PC-3 (cell line): ENCODE measurements around the gene SPEM3. TPM values are rescaled to one million over a fixed set of nuclear protein-coding genes. Genes with fewer than 3 reads are reported as not detected.
A peak's percentile ranks its signal among the peaks of the same experiment; 100 is the strongest.

Source experiments
- ATAC-seq: fragments of 200-7000 bp; cut with Tn5 transposase; 2 replicates; pipeline ENCODE4 v1.9.1; 2020; ENCODE audit warnings: mild to moderate bottlenecking, moderate library complexity
- BruUV-seq: library from RNA; stranded (reverse); fragments of 400-500 nt; replicated peaks from 2 replicates; lab custom pipeline; 2021; lab: Mats Ljungman, UMichigan
- CTCF ChIA-PET: fragments of 300-600 bp; sonication (Branson Sonifier 250); formaldehyde crosslinking; loops from one replicate; lab custom pipeline; 2022; ENCODE audit warnings: antibody characterized with exemption; lab: Charles Lee
- POLR2A ChIA-PET: fragments of 300-600 bp; sonication (Branson Sonifier 250); formaldehyde crosslinking; loops from one replicate; lab custom pipeline; 2022; ENCODE audit warnings: antibody characterized with exemption; ENCODE audit not compliant: unreplicated experiment; lab: Charles Lee
- DNase-seq: peaks from one replicate; pipeline ENCODE4 v3.0.0-alpha.2; 2015
- H2AFZ ChIP-seq: fragments of 300-600 bp; sonication (generic); 2 replicates; pipeline ENCODE4 v1.6.0; 2016; ENCODE audit warnings: antibody characterized with exemption, low read length
- H3F3A ChIP-seq: fragments of 300-600 bp; sonication (generic); one replicate; pipeline ENCODE4 v1.6.0; 2017; ENCODE audit warnings: antibody characterized with exemption, low read length, control low read depth, mild to moderate bottlenecking; ENCODE audit not compliant: unreplicated experiment
- H3K27ac ChIP-seq: fragments of 300-600 bp; sonication (generic); 2 replicates; pipeline ENCODE4 v1.5.1; 2016; ENCODE audit warnings: mild to moderate bottlenecking, low read length
- H3K27me3 ChIP-seq: fragments of 300-600 bp; sonication (generic); 2 replicates; pipeline ENCODE4 v1.6.1; 2016; ENCODE audit warnings: low read length, mixed read lengths
- H3K36me3 ChIP-seq: fragments of 300-600 bp; sonication (generic); 2 replicates; pipeline ENCODE4 v1.6.1; 2016; ENCODE audit warnings: low read depth, mixed run types, low read length, mixed read lengths
- H3K4me1 ChIP-seq: fragments of 300-600 bp; sonication (generic); 2 replicates; pipeline ENCODE4 v1.5.1; 2016; ENCODE audit warnings: low read length; ENCODE audit not compliant: insufficient read depth
- H3K4me2 ChIP-seq: fragments of 300-600 bp; sonication (generic); 2 replicates; pipeline ENCODE4 v1.6.0; 2016; ENCODE audit warnings: low read length
- H3K4me3 ChIP-seq: fragments of 300-600 bp; sonication (generic); 2 replicates; pipeline ENCODE4 v1.5.1; 2016; ENCODE audit warnings: mild to moderate bottlenecking, low read length, mixed read lengths
- H3K79me2 ChIP-seq: fragments of 300-600 bp; sonication (generic); 2 replicates; pipeline ENCODE4 v1.6.1; 2017; ENCODE audit warnings: low read length, mixed read lengths
- H3K9ac ChIP-seq: fragments of 300-600 bp; sonication (generic); 2 replicates; pipeline ENCODE4 v1.6.0; 2016; ENCODE audit warnings: mild to moderate bottlenecking, low read length
- H3K9me2 ChIP-seq: fragments of 300-600 bp; sonication (generic); replicated peaks from 2 replicates; pipeline ENCODE4 v1.6.1; 2016; ENCODE audit warnings: mixed run types, low read length, mixed read lengths
- H3K9me3 ChIP-seq: fragments of 300-600 bp; sonication (generic); 2 replicates; pipeline ENCODE4 v1.6.1; 2016; ENCODE audit warnings: low read length, mixed read lengths
- H4K20me1 ChIP-seq: fragments of 300-600 bp; sonication (generic); 2 replicates; pipeline ENCODE4 v1.6.1; 2016; ENCODE audit warnings: low read length, mixed read lengths
- CTCF ChIP-seq: fragments of 300-600 bp; sonication (generic); conservative IDR thresholded peaks from 2 replicates; pipeline ENCODE4 v1.5.1; 2017; ENCODE audit warnings: antibody characterized with exemption, low read depth, mild to moderate bottlenecking, low read length
- EZH2 ChIP-seq: fragments of 300-600 bp; sonication (generic); IDR thresholded peaks from one replicate; pipeline ENCODE4 v1.6.1; 2017; ENCODE audit warnings: antibody characterized with exemption, mild to moderate bottlenecking, low read length; ENCODE audit not compliant: unreplicated experiment
- EZH2phosphoT487 ChIP-seq: fragments of 300-600 bp; sonication (generic); IDR thresholded peaks from 2 replicates; pipeline ENCODE4 v1.6.1; 2018; ENCODE audit warnings: mild to moderate bottlenecking, antibody characterized with exemption, low read length, borderline replicate concordance
- intact Hi-C: fragments of 100-400 bp; cut with micrococcal nuclease; formaldehyde crosslinking; loops from 2 replicates; pipeline ENCODE4 v1.9.0; 2023
- total RNA-seq: library from RNA; depleted of rRNA; stranded (reverse); fragments of >200 nt; gene quantifications from 2 replicates; pipeline ENCODE4 v1.2.3, GENCODE V29; 2014

Gene SPEM3
- total RNA-seq, 1 experiment from 2014 or later, result not detected

DNA sequence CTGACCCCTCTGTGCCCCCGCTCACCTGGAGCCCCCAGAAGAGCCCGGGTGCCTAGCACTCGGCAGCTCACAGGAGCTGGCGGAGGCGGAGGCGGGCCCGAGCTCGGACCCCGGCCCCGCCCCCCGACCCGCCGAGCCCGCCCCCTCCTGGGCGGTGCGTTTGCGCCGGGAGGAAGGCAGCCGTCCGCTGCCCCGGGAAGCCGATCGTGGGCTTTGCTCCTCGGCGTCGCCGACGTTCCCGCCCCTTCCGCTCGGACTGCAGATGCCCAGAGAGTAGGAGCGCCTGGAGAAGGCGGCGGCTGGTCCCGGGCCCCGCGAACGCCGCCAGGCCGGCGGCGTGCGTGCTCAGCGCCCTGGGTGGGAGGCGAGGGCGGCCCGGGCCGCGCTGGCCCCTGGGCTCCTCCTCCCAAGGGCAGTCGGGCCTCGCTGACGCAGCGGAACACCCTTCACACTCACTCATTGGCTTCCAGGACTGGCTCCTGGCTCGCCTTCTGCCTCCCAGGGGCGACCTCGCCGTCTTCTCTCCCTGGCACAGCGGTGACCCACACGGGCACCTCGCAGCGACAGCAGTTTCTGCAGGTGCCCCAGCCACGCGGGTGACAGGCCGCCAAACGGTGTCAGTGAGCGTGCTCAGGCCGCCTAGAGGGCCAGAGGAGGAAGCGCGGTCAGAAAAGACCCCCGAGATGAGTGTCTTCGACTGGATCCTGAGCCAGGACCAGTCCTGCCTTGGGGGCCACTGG lies 34.0 kb upstream of the SPEM3 start, which contains the start of gene PLSCR3:
Gene PLSCR3, minus strand, starts transcription at position 74 of the 740 bp plus-strand sequence. CDS start 415 bp downstream, outside the sequence.
- Histone ChIP-seq H3K9ac (peak within 1 kb of the TSS; percentile 76), H4K20me1 (no peaks in the 10 kb centered on the region), H3K9me2 (no peaks in the 10 kb centered on the region), H3K4me3 (peak within 1 kb of the TSS; percentile 91), H2AFZ (peak within 1 kb of the TSS; percentile 88), H3K9me3 (no peaks in the 10 kb centered on the region), H3K36me3 (no peaks in the 10 kb centered on the region; the same call in 1 of the 2 replicates), H3K79me2 (peaks cover 16% of the 10 kb centered on the region), H3F3A (no peaks in the 10 kb centered on the region), H3K4me2 (peak within 1 kb of the TSS; percentile 93), H3K27ac (peak within 1 kb of the TSS; percentile 71), H3K27me3 (no peaks in the 10 kb centered on the region), H3K4me1 (peaks cover 4% of the 10 kb centered on the region; the same call in 1 of the 2 replicates)
- ChIA-PET CTCF (interaction anchor here (1.4 kb wide), 1 partner anchor 9 kb away, joined by 3 read pairs; the partner anchor contains the start of gene TMEM256), POLR2A (interaction anchor here (1.0 kb wide), 1 partner anchor 9 kb away, joined by 3 read pairs; the partner anchor contains the start of gene TMEM256)
- TF ChIP-seq EZH2, result no peak
- TF ChIP-seq CTCF, result no peak; the same call in 1 of the 2 replicates
- ATAC-seq (peak; percentile 86), DNase-seq (peak; percentile 76)
- intact Hi-C loops, result loop anchor here (1.0 kb wide), 1 partner anchor 10 kb away; the partner anchor contains the start of gene TMEM256
- TSS peak; percentile 74 for BruUV-seq

- H3K9ac ChIP-seq, result no peak overlapping the region
- POLR2A ChIA-PET, result no interaction called here
- H3F3A ChIP-seq, result no peaks in the 10 kb centered on the region
- intact Hi-C loops, result no loop called here
- H3K4me2 ChIP-seq, result no peak overlapping the region
- TF ChIP-seq CTCF (no peak), EZH2phosphoT487 (no peak), EZH2 (no peak)
- peaks cover 4% of the 10 kb centered on the region; the same call in 1 of the 2 replicates for H3K4me1 ChIP-seq
- H4K20me1 ChIP-seq, result no peaks in the 10 kb centered on the region
- no peaks in the 10 kb centered on the region; the same call in 1 of the 2 replicates for H3K36me3 ChIP-seq
- no peak overlapping the region for H3K4me3 ChIP-seq
- H2AFZ ChIP-seq, result no peak overlapping the region
- no peaks in the 10 kb centered on the region for H3K9me2 ChIP-seq
- H3K79me2 ChIP-seq, result peaks cover 16% of the 10 kb centered on the region
- ATAC-seq (no peak), DNase-seq (no peak)
- no peaks in the 10 kb centered on the region for H3K27me3 ChIP-seq
- BruUV-seq, result no TSS peak
- no peaks in the 10 kb centered on the region for H3K9me3 ChIP-seq
- CTCF ChIA-PET, result no interaction called here
- H3K27ac ChIP-seq, result no peak overlapping the region
Measured at GRCh38 chr17:7396147-7396546, 32.5 kb upstream of the SPEM3 start.

DNA sequence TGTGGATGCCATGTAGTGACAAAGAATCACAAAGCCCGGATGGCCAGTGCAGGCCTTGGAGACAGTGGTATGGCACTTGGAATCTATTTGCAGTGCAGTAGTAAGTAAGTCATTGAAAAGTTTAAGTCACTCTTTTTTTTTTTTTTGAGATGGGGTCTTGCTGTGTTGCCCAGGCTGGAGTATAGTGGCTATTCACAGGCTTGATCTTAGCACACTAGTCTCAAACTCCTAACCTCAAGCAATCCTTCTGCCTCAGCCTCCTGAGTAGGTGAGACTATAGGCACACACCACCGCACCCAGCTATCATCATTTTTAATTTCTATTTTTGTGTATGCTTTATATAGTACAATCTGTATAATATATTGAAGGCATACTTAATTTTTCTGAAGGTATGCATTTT lies 30.0 kb upstream of the SPEM3 start:
- DNase-seq (no peak), ATAC-seq (no peak)
- Histone ChIP-seq H2AFZ (no peak overlapping the region), H4K20me1 (no peaks in the 10 kb centered on the region), H3K79me2 (peaks cover 13% of the 10 kb centered on the region), H3F3A (no peaks in the 10 kb centered on the region), H3K9ac (no peak overlapping the region), H3K4me1 (peaks cover 9% of the 10 kb centered on the region), H3K9me2 (no peaks in the 10 kb centered on the region), H3K4me2 (no peak overlapping the region), H3K4me3 (no peak overlapping the region), H3K9me3 (no peaks in the 10 kb centered on the region), H3K36me3 (no peaks in the 10 kb centered on the region), H3K27ac (no peak overlapping the region), H3K27me3 (no peaks in the 10 kb centered on the region)
- BruUV-seq, result no TSS peak
- intact Hi-C loops, result no loop called here
- ChIA-PET CTCF (no interaction called here), POLR2A (no interaction called here)
- TF ChIP-seq CTCF (no peak), EZH2phosphoT487 (no peak), EZH2 (no peak)
